IPS-NIHi7 (cell line): ENCODE data around the gene GNG12.

Experiments used
- DNase-seq: peaks from one replicate; pipeline ENCODE4 v3.0.0; 2012; ENCODE audit warnings: mixed read lengths; ENCODE audit errors: extremely low spot score

The GNG12 gene

DNA sequence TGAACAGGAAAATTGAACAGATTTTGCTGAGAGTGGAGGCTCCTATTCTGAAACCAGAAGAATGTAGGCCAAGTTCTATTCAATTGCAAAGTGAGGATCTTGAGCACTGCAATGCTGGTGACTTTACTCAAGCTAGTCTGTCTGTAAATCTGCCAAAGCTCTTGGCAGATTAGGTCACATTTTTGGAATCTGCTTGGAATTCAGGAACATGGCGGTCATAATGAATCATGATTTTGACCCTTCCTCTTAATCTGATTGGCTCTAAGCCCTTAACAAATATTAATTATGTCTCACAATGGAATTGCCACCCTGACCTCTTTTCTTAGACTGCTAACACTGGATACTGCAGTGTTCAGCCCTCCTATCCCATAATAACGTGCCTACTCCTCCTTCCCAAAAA lies 7.2 kb upstream of the GNG12 start:
- no peak for DNase-seq

GRCh38 chr1:67839826-67840225 lies 6.6 kb upstream of the GNG12 start:
- DNase-seq = no peak

DNA sequence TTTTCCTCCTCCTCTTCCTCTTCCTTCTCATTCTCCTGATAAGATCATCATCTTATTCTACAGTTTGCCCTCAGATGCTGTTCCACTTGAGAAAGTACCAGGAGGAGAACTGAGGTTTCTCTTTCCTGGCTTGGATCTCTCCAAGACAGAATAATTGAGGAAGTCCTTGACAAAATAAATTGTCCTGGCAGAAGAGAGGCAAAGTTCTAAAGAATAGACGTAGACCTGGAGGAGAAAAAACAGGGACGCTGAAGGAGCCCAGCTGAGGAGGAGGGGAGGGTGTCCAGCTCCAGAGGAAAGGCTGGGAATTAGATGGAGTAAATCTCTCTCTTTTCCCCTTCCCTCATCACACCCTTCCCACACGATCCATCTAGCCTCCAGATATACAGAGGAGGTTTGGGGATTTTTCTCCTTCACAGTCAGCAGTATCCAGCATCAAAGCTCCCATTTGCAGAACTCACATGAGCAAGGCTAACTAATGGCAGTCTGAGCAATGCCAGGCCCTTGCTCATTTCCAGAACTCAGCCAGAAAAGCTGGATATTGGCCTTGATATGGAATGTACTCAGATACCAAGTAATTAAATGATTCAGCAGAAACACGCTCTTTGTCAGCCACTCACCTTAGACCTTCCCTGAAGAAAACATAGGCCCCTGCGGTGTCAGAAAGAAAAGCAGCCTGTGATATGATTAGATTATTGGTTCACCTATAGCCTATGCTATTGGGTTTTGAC lies 5.1 kb upstream of the GNG12 start:
- DNase-seq = no peak

DNA sequence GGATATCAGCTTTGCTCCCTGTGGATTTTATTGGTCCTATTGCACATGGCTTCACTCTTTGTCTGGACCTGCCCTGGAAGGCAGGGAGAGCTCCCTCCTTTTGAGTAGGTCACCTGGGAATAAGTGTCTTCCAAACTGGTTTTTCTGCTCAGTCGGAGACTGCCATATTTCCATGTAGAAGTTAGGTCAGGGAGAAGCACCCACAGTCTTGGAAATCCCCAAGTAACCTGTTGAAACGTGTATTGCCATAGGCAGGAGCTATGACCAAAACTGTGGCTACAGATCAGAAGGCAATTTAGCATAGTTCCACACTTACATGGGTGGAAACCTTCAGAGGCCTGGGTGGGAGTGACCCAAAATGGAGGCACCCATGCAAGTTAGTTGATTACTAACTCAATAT lies 3.5 kb upstream of the GNG12 start:
- DNase-seq = no peak

DNA sequence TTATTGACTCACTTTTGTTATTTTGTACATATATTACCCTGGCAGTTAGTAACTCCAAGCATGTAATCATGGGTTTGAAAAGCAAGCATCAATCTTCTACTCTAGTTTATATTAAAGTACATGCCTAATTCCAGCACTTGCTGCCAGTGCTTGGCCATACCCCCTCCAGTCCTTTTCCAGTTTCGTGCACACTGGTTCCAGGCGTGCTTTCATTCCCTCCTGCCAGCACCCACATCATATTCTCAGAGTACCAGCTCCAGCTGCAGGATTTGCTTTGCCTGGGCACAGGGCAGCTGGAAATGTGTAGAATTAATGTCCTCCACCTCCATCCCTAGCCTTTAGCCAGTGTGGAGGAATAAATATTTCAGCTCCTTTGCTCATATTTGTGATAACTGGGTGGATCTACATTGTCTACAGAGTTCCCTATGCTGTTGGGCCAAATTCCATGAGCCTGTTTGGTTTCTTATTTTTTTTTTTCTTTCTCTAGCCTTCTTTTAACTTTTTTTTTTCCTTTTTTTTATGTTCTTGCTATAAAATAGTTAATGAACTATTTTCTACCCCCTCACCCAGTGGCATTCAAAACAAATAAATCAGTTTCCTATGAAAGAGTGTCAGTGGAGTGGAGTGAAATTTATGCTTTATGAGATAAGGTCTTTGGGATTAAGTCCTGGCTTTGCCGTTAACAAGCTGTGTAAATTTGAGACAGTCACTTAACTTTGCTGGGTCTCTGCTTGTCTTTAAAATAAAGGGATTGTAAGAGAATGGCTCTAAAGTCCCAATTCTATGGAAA lies 2.6 kb upstream of the GNG12 start:
- DNase-seq = no peak

- DNase-seq = no peak
Measured at GRCh38 chr1:67834246-67834877, 1.1 kb upstream of the GNG12 start.

DNA sequence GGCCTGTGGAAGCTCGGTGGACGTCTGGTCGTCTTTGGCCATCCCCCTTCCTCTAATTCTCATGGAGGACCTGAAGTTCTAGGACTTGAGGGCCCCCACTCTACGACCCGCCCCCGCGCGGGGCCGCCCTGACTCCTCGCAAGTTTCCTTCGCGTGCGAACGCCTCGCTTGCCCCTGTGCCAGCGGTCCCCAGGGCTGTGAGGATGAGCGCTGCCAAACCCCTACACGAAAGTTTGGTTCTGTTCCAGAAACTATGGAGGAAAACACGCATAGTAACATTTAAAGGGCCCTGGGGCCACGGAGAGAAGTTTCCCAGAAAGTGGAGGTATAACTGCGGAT lies 304 bp upstream of the GNG12 start:
- no peak for DNase-seq

DNA sequence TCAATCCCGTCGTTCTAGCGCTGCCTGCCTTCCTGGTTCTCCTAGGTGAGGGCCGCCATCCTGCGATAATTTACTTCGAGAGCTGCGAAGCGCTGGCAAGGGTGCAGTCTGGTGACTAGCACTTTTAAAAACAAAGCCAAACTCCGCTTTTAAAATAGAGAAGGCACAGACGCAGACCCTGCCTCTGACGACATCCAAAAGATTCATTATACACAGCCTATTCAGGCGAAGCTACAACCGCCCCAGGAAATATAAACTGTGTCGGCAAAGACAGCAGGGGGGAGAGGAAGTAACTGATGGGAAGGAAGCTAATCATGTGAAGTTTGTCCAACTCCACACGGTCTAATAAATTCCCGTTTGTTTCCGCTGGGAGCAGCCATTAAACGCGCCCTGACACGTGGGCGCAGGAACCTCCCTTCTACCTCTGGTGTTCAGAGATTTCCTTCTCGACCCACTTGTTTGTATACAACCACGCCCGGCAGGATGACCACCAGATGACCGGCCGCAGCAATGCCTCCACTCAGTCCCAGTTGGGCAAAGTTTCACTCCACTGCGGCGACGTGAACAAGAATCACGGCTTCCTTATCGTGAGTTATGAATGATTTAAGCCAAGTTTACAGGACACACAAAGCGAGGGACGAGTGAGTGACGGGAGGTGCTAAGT lies 1.3 kb downstream of the GNG12 start:
- DNase-seq = peak; percentile 26

DNA sequence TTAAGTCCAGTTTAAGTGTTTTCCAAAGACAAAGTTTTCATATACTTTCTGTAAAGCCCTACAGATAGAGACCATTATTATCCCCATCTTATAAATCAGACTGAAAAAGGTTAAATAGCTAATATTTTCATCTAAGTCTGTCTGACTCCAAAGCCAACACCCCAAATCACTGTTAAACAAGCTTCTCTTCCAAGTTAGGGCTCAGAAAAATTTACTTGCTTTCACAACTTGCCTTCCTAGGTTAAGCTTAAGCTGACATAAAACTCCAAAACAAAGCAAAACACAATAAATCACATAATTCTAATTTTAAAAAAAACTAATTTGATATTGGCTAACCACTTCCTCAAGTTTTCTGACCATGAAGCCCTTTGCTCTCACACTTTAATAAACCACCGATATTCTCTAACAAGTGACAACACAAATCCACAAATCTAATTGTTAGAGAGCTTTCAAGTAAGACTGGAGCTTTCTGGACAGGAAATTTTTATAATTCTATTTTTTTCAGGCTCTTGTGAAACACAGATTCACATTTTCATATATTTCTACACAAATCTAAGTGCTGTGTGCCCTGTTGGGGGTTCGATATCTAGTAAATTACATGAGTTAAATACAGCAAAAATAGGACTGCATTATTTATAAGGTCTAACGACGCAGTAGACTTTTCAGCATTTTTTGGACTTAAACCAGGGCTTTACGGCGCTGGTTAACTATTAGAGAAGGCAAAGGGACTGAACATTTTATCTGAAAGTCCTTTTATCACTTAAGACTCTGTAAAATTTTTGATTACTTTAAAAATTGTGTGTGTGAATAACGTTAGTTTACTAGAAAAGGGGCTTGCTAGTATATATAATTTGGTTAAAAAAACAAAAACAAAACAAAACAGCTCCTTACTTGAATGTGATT lies 2.1 kb downstream of the GNG12 start:
- no peak for DNase-seq

DNA sequence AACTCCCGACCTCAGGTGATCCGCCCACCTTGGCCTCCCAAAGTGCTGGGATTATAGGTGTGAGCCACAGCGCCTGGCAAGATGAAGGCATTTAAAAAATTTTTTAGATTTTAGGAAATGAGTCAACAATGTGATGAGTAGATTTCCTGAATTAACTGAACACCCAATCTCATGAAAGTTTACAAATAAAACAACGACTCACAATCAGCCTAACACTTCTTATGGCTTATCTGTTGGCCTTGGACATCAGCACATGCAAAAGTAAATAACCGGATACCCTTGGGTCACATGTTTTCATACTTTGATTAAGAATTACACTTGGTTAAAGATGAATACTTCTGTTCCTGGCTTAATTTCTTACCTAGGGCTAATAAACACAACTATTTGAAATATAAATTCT lies 3.0 kb downstream of the GNG12 start:
- no peak for DNase-seq

DNA sequence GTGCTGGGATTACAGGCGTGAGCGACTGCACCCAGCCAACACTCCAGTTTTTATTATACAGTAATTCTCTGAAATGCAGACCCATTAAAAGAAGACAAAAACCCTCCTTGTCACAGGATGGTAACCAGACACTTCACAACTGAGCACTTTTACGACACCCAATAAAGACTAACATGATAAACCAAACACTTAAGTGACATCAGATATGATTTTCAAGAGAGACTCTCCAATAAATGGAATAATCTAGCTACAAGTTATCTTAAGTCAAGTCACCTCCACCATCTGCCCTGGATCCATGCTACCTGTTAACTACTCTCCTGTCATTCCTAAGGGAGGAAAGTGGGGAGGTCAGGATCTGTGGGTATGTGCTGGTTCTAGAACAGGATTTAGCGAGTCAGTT lies 5.6 kb downstream of the GNG12 start:
- no peak for DNase-seq

DNA sequence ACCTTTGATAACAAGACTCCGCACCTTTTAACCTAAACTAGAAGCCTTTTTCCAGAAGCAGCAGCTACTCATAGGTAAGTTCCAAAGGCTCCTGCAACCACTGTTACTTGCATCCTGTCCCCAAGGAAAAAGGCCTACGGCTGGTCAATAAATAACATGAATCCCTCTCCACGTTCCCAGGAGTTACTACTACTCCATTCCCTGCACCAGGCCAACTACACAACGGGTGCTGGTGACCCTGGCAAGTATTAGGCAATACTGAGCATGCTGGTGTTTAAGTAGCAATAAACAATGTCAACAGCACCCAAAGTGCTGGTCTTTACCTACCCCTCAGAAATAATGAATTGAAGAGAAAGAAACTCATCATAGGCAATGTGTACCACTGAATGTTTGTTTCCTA lies 7.7 kb downstream of the GNG12 start:
- no peak for DNase-seq

DNA sequence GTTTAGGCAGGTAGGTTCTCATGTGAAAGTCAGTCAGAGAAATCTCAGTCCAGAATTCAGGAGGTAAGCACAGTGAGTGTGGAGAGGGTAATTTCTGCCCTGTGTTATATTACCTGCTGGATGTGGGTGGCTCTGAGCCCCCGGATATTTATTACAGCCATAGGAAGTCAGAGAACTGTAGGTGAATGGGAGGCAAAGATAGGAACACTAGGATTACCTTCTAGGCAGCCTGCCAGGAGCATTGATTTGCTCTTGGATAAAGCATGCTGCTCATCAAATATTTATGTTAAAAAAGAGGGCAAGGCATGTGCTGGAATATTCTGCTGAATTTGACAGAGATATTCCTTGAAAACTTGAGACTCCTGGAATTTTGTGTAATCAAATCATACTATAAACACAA lies 8.5 kb downstream of the GNG12 start:
- no peak for DNase-seq

DNA sequence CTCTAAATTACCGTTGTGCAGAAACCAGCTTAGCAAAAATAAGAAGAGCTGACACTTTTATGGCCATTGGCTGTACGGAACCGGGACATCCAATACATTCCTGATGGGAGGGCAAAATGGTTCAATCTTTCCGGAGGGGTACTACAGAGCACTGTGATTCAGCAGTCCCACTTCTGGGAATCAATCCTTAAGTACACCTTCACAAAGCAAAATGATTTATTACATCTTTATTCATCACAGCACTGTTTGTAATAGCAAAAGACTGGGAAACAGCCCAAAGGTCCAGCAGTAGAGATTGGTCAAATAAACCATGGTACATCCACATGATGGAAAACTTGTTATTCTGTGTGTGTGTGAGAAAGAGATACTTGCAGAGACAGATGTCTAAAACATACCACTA lies 9.7 kb downstream of the GNG12 start:
- DNase-seq = no peak

- no peak for DNase-seq
Measured at GRCh38 chr1:67821263-67821662, 12.0 kb downstream of the GNG12 start.

GRCh38 chr1:67818725-67819301 lies 14.5 kb downstream of the GNG12 start:
- DNase-seq = peak; percentile 26

GRCh38 chr1:67818162-67818561 lies 15.1 kb downstream of the GNG12 start:
- DNase-seq = no peak

- no peak for DNase-seq
Measured at GRCh38 chr1:67817319-67817718, 15.9 kb downstream of the GNG12 start.

DNA sequence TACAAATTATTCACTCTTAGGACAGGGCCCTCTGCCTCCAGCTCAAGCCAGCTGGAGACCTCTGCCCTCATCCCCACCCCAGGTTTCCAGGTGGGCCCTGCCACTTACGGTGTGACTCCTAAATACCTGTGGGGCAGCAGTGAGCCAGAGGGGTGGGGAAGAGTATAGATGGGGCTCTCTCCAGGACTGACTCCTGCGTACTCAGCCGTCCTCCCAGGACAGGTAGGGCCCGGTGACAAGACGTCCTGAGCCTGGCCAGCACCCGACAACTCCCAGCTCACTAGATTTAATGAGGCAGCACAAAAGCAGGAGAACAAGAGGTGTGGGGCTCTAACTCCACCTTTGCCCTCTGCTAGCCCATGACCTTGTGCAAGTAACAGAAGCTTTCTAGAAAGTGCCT lies 16.8 kb downstream of the GNG12 start:
- DNase-seq = no peak

DNA sequence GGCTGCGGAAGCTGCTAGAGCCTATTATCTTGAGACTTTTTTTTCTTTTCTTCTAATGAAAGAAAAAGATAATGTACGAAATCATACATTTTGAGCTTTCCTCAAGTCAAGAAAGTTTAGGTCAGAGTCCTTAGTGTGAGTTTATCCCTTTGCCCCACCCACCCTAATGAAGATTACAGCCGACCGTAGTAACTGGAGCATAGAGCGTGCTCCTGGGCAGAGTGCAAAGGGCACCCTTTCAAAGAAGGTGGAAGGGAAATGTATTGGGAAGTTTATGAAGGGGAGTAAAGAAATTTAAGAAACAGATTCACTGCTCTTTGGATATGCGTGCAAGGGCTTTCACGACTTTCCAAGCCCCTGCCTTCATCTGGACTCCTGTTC lies 17.2 kb downstream of the GNG12 start:
- DNase-seq = no peak
